ENCODE data around the gene ABCA4. TPM values are rescaled to one million over a fixed set of nuclear protein-coding genes. Genes with fewer than 3 reads are reported as not detected.

Gene ABCA4
- total RNA-seq, 2 donors from 2014 or later: not detected

DNA sequence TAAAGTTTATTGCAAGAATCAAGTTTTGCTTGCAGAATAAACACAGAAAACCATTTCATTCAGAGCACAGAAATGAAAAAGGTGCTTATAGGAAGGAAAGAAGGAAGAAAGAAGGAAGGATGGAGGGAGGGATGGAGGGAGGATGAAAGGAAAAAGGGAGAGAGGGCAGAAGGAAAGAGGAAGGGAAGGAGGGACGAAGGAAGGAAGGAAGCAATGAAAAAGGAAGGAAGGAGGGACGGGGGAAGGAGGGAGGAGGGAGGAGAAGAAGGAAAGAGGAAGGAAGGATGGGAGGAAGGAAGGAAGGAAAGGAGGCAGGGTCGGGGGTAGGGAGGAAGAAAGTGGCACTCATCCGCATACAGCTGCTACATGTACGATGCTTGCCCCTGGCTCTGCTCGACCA is 106.9 kb downstream of the ABCA4 start:
- no peak for DNase-seq
- Mint-ChIP-seq H3K27ac (no peak overlapping the region), H3K4me3 (no peak overlapping the region), H3K4me1 (peaks cover 17% of the 10 kb centered on the region), H3K36me3 (ENCODE audit: low read depth) (peaks cover 4% of the 10 kb centered on the region), H3K27me3 (peaks cover 37% of the 10 kb centered on the region)
- H3K9me3 ChIP-seq (ENCODE audit: control insufficient read depth, low read length, poor library complexity, severe bottlenecking): no peaks in the 10 kb centered on the region
- no peak for ATAC-seq

DNA sequence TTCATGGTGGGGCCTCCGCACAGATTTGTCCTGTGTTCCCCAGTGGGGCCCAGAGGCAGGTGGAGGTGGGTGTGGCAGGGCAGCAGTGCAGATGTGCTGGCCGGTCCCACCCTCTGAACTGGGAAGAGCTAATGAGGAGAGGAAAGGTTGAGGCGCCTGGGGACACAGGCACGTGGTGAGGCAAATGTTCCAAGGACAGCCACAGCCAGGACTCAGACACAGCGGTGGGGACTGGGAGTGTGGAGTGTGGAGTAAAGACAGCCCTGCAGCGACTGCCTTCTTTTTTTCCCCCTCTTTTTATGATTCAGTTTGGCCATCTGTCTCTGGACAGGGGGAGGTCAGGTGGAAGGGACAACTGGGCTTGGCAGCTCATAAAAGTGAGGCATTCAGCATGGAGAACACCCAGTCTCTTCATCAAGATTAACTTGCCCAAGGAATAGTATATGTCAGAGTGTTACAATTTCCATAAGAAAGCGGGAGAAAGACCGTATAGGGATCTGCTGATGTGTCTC is 107.5 kb downstream of the ABCA4 start:
- no peaks in the 10 kb centered on the region for H3K9me3 ChIP-seq (ENCODE audit: control insufficient read depth, low read length, poor library complexity, severe bottlenecking)
- H3K4me1 Mint-ChIP-seq: peaks cover 17% of the 10 kb centered on the region
- no peak overlapping the region for H3K27ac Mint-ChIP-seq
- H3K36me3 Mint-ChIP-seq (ENCODE audit: low read depth): peaks cover 4% of the 10 kb centered on the region
- peaks cover 37% of the 10 kb centered on the region for H3K27me3 Mint-ChIP-seq
- H3K4me3 Mint-ChIP-seq: no peak overlapping the region
- DNase-seq (no peak), ATAC-seq (no peak)

DNA sequence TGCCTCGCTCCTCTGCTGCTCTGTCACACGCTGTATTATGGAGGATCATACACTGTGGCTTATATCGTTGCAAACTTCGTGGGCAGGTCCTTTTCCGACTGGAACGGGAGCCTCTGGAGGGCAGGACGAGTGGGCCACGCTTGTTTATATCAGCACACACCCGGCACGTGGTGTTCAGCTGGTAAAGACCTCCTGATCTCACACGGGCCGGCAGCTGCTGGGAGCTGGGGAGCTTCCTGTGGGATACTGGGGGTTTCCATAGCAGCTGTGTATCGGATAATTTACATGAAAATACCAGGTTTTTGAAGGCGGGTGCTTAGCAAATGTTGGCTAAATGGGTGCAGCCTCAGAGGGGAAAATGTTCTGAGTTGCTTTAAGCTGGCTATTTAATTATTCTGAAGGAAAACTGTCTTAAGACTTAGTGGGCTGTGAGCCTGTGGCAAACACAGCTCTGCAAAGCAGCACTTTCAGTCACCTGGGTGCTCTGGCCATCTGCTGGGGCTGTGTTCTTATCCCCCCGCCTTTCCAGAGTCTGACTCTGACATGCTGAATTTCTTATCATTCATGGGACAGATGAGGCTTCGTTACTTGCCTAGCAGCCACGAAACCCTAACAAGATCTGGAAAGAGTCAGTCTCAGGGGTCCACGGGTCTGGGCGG is 108.1 kb downstream of the ABCA4 start:
- Mint-ChIP-seq H3K4me1 (peaks cover 17% of the 10 kb centered on the region), H3K27me3 (peaks cover 42% of the 10 kb centered on the region), H3K4me3 (no peak overlapping the region), H3K27ac (no peak overlapping the region), H3K36me3 (ENCODE audit: low read depth) (peaks cover 4% of the 10 kb centered on the region)
- ATAC-seq: no peak
- H3K9me3 ChIP-seq (ENCODE audit: control insufficient read depth, low read length, poor library complexity, severe bottlenecking): no peaks in the 10 kb centered on the region
- DNase-seq: no peak

- Mint-ChIP-seq H3K4me3 (no peak overlapping the region), H3K27ac (no peak overlapping the region), H3K36me3 (ENCODE audit: low read depth) (peaks cover 2% of the 10 kb centered on the region), H3K27me3 (peaks cover 47% of the 10 kb centered on the region), H3K4me1 (peaks cover 11% of the 10 kb centered on the region)
- no peaks in the 10 kb centered on the region for H3K9me3 ChIP-seq (ENCODE audit: control insufficient read depth, low read length, poor library complexity, severe bottlenecking)
- DNase-seq (no peak), ATAC-seq (no peak)
Measured at GRCh38 chr1:94011709-94012595, 109.0 kb downstream of the ABCA4 start.

- no peaks in the 10 kb centered on the region for H3K9me3 ChIP-seq (ENCODE audit: control insufficient read depth, low read length, poor library complexity, severe bottlenecking)
- Mint-ChIP-seq H3K4me3 (no peak overlapping the region), H3K27ac (no peak overlapping the region), H3K36me3 (ENCODE audit: low read depth) (peaks cover 2% of the 10 kb centered on the region), H3K27me3 (peaks cover 47% of the 10 kb centered on the region), H3K4me1 (peaks cover 6% of the 10 kb centered on the region)
- ATAC-seq: no peak
- DNase-seq: no peak
Measured at GRCh38 chr1:94011129-94011528, 109.8 kb downstream of the ABCA4 start.

GRCh38 chr1:94009304-94009703 is 111.6 kb downstream of the ABCA4 start:
- peaks cover under 1% of the 10 kb centered on the region for H3K36me3 Mint-ChIP-seq (ENCODE audit: low read depth)
- no peak overlapping the region for H3K27ac Mint-ChIP-seq
- H3K4me1 Mint-ChIP-seq: peaks cover 6% of the 10 kb centered on the region
- H3K4me3 Mint-ChIP-seq: no peak overlapping the region
- ATAC-seq: no peak
- no peaks in the 10 kb centered on the region for H3K9me3 ChIP-seq (ENCODE audit: control insufficient read depth, low read length, poor library complexity, severe bottlenecking)
- H3K27me3 Mint-ChIP-seq: peaks cover 61% of the 10 kb centered on the region
- no peak for DNase-seq

GRCh38 chr1:94006604-94007003 is 114.3 kb downstream of the ABCA4 start:
- Mint-ChIP-seq H3K4me3 (no peak overlapping the region), H3K27me3 (peaks cover 53% of the 10 kb centered on the region), H3K4me1 (no peaks in the 10 kb centered on the region), H3K27ac (no peak overlapping the region), H3K36me3 (ENCODE audit: low read depth) (no peaks in the 10 kb centered on the region)
- H3K9me3 ChIP-seq (ENCODE audit: control insufficient read depth, low read length, poor library complexity, severe bottlenecking): no peaks in the 10 kb centered on the region
- ATAC-seq (no peak), DNase-seq (no peak)

DNA sequence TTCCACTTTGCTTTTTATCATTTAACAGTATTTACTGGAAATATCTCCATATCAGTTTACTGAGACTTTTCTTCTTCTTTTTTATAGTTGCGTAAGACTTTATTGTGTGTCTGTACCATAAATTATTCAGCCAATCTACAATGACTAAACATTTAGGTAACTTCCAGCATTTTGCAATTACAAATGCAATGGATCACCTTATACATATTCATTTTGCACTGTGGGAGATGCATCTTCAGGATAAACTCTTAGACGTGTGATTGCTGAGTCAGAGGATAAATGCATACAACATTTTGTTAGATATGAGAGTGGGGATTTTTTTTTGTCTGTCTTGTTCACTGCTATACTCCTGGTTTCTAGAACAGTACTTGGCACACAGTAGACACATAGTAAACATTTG is 116.0 kb downstream of the ABCA4 start:
- no peak overlapping the region for H3K4me3 Mint-ChIP-seq

DNA sequence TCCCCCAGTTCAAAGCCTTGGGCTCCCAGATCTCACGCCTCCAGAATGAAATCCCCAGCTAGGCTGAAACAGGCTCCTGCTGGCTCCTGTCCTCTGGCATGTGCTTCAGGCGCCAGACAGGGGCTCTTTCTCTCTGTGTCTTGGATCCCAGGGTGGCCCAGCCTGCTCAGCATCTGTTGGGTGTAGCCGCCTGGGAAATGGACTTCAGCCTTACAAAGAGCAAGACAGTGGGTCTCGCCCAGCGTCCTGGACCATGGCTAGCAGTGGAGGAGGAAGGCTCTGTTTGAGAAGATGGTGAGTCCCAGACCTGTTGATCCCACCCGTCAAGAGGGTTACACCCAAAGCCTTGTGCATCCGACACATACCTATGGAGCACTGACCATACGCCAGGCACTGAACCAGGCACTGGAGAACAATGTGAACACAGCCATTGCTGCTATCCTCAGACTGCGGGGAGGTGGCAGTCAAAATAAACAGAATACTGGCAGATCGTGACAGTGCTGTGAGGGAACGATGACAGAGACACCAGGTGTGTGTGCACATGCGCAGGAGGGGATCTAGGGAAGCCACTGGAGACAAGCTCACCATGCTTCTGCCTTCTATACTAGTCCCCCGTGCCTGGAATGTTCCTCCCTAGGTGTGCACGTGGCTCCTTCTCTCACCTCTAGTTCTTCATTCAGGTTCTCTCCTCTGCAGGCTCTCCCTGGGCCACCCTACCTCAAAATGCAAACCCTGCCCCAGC is 118.7 kb downstream of the ABCA4 start:
- DNase-seq: no peak
- Mint-ChIP-seq H3K4me3 (no peak overlapping the region), H3K27ac (no peak overlapping the region)

More for the DNA sequence above, 116.0 kb downstream of the ABCA4 start:
- no peaks in the 10 kb centered on the region for H3K9me3 ChIP-seq (ENCODE audit: control insufficient read depth, low read length, poor library complexity, severe bottlenecking)
- DNase-seq (no peak), ATAC-seq (no peak)
- Mint-ChIP-seq H3K36me3 (ENCODE audit: low read depth) (no peaks in the 10 kb centered on the region), H3K27ac (no peak overlapping the region), H3K4me1 (no peaks in the 10 kb centered on the region), H3K27me3 (peaks cover 60% of the 10 kb centered on the region)

GRCh38 chr1:94001397-94002045 is 119.4 kb downstream of the ABCA4 start:
- Mint-ChIP-seq H3K27ac (no peak overlapping the region), H3K4me1 (no peaks in the 10 kb centered on the region), H3K4me3 (no peak overlapping the region), H3K36me3 (ENCODE audit: low read depth) (no peaks in the 10 kb centered on the region), H3K27me3 (peaks cover 56% of the 10 kb centered on the region)
- H3K9me3 ChIP-seq (ENCODE audit: control insufficient read depth, low read length, poor library complexity, severe bottlenecking): no peaks in the 10 kb centered on the region
- DNase-seq: no peak
- ATAC-seq: no peak

More for the DNA sequence above, 118.7 kb downstream of the ABCA4 start:
- ATAC-seq: no peak
- Mint-ChIP-seq H3K27me3 (peaks cover 56% of the 10 kb centered on the region), H3K4me1 (no peaks in the 10 kb centered on the region), H3K36me3 (ENCODE audit: low read depth) (no peaks in the 10 kb centered on the region)
- H3K9me3 ChIP-seq (ENCODE audit: control insufficient read depth, low read length, poor library complexity, severe bottlenecking): no peaks in the 10 kb centered on the region

DNA sequence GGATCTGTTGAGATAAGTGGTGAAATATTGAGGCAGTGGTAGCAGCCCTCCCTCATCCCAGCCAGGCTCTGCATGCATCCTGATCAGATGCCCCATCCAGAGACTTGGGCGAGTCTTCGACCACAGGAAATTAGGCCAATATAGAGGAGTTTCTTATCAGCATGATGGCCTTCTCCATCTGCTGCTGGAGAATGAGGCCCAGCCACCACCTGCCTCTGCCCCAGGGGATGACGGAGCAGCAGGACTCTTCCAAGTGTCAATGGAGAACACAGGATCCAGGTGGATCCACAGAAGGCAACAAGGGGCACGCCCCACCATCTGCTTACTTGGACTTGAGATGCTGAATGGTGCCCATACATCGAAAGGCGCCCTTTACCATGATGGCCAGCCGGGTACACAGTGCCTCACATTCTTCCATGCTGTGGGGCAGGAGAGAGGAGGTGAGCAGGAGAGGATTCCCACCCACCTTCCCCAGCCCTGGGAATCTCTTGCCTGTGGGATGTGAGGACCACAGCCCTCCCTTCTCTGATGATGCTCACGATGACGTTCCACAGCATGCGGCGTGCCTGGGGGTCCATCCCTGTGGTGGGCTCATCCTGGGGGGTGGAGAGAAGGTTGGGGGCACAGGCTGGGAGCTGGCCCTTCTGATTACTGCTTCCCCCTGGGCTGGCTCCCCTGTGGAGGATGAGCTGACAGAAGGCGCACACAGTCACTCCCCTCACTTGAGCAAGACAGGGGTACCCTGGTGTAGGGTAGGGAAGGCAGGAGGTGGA is 120.3 kb downstream of the ABCA4 start:
- Mint-ChIP-seq H3K4me1 (no peaks in the 10 kb centered on the region), H3K27me3 (peaks cover 55% of the 10 kb centered on the region), H3K36me3 (ENCODE audit: low read depth) (no peaks in the 10 kb centered on the region), H3K27ac (no peak overlapping the region), H3K4me3 (no peak overlapping the region)
- DNase-seq (no peak), ATAC-seq (no peak)
- H3K9me3 ChIP-seq (ENCODE audit: control insufficient read depth, low read length, poor library complexity, severe bottlenecking): no peaks in the 10 kb centered on the region

GRCh38 chr1:93999840-94000415 is 121.0 kb downstream of the ABCA4 start:
- H3K4me1 Mint-ChIP-seq: no peaks in the 10 kb centered on the region
- no peaks in the 10 kb centered on the region for H3K36me3 Mint-ChIP-seq (ENCODE audit: low read depth)
- no peak for DNase-seq
- peaks cover 55% of the 10 kb centered on the region for H3K27me3 Mint-ChIP-seq
- H3K9me3 ChIP-seq (ENCODE audit: control insufficient read depth, low read length, poor library complexity, severe bottlenecking): no peaks in the 10 kb centered on the region
- H3K4me3 Mint-ChIP-seq: no peak overlapping the region
- H3K27ac Mint-ChIP-seq: no peak overlapping the region
- no peak for ATAC-seq

Data from T-helper 17 cell (primary cell).